Central memory CD4-positive, alpha-beta T cell (primary cell): ENCODE measurements around the gene DCTN3.
"Not testable (repeated sequence)": the region's sequence is repeated elsewhere in the genome, so short reads cannot be mapped to it uniquely, and the experiment has no call there.

Experiments used
- DNase-seq: peaks from one replicate; pipeline ENCODE4 v3.0.0; 2022

Gene DCTN3

DNA sequence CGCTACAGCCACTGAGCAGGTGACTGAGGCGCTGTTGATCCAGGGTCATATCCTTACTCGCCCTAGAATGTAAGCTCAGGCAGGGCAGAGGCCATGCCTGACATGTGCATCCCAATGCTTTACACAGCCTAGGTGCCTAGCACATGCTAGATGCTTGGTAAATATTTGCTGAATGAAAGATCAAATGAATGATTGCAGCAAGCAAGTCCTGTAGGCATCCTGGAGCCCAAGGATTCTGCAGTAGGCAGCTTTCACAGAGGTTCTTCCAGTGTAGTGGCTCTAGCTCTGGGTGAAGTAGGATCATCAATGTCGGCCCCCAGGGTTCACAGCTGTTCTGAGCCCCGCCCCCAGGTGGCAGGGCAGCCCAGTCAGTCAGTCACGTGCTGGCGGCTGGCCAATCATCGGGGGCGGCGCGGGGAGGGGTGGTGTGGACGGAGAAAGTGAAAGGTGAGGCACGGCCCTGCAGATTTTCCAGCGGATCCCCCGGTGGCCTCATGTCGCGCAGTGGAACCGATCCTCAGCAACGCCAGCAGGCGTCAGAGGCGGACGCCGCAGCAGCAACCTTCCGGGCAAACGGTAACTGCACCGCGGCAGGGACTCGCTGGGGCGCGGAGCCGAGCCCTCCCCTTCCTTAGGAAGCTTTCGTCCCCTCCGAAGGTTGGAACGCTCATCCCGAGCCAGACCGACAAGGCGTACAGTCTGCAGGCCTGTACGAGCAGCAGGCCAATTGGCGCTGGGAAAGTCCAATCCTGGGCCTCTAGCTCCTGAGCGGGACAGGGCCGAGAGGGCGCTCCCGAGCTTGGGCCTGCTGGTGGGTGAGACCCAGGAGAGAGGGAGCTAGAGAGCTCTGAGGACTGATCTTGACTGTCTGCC, 26.2 kb upstream of the DCTN3 start, which contains the start of gene GALT:
Gene GALT, plus strand, starts transcription at position 465 of the 873 bp plus-strand sequence. Its CDS starts 30 bp downstream, at position 495.
- DNase-seq, result peak; percentile 87

DNA sequence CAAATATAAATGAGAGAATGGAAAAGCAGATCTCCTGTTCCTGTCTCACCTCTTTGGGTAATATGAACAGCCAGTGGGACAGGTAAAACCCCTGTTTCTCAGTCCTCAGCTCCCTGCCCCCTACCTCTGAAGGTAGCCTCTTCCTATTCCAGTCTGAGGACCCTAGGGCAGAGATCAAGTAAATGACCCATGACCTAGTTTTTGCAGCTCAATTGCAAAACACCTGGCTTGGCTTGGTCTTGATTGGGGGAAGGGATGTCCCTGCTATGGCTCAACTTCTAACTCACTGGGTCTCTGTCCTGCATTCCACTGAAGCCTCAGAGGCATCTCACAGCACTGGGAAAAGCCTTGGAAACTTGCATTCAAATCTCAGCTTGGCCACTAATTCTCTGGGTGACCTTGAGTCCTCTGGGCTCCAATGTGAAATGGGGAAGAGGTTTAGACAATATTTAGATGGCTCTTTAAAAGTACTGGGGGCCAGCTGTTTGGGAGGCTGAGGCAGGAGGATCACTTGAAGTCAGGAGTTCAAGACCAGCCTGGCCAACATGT, 24.5 kb upstream of the DCTN3 start:
- DNase-seq, result no peak

DNA sequence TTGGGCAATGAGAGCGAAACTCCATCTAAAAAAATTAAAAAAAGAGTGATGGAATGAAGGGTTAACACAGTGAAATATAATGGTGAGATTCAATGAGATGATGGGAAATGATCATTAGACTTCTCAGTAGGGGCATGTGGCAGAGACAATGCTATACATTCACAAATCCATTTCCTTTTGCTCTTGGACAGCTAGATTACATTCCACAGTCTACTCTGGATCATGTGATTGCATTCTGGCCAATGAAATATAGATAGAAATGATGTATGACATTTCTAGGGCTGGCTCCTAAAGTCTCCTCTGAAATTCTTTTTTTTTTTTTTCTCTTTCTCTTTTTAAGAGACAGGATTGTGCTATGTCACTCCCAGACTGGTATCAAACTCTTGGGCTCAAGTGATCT, 22.4 kb upstream of the DCTN3 start:
- no peak for DNase-seq

GRCh38 chr9:34639322-34639721, 19.0 kb upstream of the DCTN3 start:
- not testable (repeated sequence) for DNase-seq

DNA sequence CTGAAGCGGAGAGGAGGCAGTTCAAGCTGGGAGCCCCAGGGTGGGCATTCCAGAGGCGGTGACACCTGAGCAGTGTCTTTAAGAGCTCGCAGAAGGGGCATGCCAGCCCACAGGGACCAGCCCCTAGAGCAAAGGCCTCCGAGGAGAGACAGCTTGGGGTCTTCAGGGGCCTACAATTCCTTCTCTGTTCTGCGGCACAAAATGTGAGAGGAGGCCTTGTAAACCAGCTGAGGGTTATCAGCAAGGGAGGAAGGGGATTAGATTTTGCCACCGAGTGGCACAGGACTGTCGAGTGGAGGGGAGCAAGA, 17.8 kb upstream of the DCTN3 start:
- no peak for DNase-seq

DNA sequence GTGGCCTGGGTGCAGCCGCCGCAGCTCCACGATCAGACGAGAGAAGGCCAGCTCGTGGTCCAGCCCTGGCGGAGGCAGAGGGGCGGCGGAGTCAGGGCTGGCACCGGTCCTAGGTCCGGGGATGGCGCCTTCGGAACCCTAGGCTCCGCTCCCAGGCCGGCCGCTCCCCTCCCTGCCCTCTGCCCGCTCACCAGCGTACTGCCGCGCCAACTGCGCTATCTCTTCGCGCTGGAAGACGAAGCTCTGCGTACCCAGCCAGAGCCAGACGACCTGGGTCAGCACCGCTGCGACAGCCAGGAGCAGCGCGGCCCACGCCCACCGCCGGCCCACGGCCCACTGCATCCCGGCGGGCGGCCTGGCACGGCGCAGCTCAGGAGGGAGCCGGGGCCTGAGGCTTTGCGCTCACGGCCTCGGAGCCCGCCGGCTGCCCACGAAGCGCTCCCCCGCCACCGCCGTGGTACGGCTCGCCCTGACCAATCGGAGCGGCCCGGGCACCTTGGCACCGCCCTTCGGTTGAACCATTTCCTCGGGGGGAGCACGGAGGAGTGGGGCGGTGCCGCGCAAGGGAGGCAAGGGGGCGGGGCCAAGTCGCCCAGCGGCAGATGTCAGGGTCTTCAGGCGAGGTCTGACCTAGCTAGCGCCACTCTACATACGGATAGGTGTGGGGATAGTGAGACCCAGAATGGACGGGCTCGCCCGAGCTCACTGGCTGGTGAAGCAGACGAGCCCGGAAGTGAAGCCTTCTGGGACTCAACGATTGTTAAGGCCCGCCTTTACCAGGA, 17.3 kb upstream of the DCTN3 start, which contains the start of gene SIGMAR1:
Gene SIGMAR1, minus strand, starts transcription at position 432 of the 782 bp plus-strand sequence. Its CDS starts 90 bp downstream, at position 342.
- peak; percentile 91 for DNase-seq

DNA sequence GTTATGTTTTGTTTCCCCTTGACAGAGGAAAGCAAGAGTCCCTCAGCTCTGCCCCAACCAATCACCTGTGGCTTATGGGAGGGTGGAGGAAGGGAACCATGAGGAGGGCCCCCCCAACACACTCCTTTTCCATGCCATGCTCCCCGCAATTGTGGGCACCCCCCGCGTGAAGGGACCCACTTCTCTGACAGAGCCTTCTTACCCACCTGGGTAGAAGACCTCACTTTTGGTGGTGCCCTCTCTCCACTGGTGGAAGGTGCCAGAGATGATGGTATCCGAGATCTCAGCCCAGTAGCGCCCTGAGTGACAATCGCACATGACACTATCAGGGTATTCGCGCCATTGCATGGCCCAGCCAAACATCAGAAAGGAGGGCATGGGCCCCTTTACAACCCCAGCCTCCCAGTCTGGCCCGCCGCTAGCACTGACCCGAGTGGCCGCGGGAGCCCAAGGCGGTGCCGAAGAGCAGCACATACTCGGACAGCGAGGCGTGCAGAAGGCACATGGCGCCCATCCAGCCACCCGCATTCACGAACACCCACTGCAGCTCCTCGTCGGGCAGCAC, 16.6 kb upstream of the DCTN3 start:
- no peak for DNase-seq

DNA sequence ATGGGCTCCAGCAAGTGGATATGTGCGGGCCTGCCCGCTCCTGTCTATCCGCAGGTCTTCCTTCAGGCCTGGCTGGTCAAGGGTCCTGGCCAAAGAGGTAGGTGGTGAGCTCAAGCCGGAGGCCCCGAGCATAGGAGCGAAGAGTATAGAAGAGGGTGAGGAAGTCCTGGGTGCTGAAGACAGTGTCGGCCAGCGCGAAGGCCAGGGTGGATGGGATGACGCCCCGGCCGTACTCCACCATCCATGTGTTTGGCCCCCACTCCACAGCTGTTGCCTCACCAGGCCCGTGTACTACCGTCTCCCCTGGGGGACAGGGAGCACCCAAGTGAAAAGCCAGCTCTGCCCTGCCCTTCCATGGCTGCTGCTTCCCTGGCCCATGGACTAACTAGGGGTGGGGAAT, 15.3 kb upstream of the DCTN3 start:
- DNase-seq, result no peak

DNA sequence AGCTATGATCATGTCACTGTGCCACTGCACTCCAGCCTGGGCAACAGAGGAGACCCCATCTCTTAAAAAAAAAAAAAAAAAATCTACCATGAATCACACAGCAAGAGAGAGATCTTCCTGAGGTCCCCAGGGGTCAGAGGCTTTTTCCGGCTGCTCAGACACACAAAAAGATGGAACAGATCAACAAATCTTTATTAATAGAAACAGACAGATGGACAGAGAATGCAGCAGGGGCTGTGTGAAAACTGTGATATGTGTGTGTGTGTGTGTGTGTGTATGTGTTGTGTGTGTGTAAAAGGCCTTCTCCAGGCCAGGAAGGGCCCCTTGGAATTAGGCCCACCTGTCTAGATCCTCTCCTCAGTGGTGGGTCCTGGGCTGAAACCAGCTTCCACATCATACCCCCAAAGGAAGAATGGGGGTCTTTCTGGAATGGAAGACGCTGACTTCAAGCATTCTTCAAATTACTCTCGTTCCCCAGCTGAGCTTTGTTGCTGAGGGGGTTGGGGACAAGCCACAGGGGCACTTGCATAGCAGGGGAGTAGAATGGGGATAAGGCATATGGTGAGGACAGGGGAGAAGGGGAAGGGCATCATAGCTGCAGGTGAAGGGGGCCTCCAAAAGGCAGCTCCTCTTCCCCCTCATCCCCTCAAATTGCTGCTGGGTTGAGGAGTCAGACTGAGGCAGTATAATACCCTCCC, 14.4 kb upstream of the DCTN3 start:
- no peak for DNase-seq

GRCh38 chr9:34633851-34634550, 13.7 kb upstream of the DCTN3 start:
- peak; percentile 70 for DNase-seq

GRCh38 chr9:34633166-34633565, 12.9 kb upstream of the DCTN3 start:
- DNase-seq, result no peak

- no peak for DNase-seq
Observed at GRCh38 chr9:34630402-34631154, 10.3 kb upstream of the DCTN3 start.

GRCh38 chr9:34629491-34629808, 9.2 kb upstream of the DCTN3 start:
- no peak for DNase-seq

DNA sequence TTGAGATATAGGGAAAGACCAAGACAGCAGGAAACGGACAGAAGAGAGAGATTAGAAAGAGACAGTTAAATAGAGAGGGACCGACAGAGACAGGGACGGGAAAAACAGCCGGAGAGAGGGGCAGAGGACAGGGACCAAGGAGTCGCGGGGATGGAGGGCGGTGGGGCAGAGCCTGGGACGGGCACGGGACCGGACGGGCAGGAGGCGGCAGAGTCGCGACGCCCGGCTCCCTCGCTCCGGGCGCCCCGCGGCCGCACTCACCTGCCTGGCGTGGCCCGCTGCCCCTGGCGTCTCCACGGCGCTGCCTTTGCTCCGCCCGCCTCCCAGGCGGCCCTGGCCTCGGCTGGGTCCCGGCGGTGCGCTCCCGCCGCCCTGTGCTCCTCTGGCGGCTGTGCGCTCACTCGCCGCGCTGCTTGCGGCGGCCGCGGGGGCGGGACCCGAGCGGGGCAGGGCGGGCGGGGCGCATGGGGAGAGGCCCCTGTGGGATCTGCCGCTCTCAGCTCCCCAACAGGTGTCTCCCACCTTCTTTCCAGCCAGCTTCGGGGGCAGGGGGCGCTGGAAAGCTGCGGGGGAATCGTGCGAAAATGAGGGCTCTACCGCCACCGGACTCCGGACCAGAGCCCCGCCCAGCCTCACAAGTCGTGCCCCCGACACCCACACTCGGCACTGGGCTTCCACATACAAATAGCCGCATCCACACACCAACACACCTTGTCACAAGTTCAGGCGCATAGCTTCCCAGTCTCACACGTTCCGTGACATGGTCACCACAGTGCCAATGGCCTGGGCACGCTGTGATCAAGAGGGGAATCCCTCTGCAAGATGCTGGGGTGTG, 8.6 kb upstream of the DCTN3 start, which contains the start of gene ARID3C:
Gene ARID3C, minus strand, starts transcription at position 411 of the 835 bp plus-strand sequence. CDS start 1,052 bp downstream, outside the sequence.
- peak; percentile 28 for DNase-seq

- no peak for DNase-seq
Observed at GRCh38 chr9:34627716-34628655, 7.7 kb upstream of the DCTN3 start.

DNA sequence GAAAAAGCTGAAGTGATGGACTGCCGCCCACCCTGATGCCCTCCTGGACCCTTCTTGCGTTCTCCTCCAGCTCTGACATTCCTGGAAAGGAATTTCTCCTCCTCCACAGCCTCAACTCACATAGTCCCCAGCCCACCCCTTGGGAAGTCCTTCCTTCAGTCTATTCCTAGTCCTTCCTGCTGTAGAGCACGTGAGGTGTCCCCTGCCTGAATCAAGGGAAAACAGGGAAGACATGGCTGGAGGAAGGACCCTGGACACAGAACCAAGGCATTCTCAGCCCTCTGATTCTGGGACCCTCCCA, 4.8 kb upstream of the DCTN3 start:
- no peak for DNase-seq

DNA sequence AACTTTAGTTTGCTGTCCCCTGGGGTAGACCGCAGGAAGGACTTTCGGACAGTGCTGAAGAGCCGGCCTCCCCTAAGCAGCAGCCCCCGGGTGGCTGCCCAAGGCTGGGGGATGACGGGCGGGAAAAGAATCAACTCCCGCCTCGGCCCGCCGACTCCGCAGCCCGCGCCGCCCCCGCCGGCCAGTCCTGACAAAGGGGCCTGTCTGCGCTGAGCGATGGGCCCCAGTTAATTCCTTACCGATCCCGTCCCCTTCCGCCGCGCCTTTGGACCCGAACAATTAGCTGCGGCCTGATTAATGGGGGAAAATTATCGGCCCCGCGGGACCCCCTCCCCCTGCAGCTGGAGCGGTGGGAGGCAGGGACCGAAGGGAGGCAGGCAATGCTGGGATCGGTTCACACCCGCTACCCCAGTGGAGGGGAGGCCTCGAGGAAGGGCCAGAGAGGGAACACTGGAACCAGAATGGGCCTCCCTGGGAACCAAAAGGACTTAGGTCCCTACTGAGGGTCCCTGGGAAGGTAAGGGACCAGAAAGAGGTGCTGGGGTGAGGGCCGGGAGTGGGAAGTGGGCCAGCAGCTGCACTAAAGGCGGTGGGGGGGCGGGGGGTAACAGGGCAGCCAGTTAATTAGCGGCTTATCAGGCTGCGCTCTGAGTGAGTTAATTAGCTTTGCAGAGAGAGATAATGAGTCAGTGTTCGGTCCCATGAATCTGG, 4.3 kb upstream of the DCTN3 start:
- DNase-seq, result no peak

GRCh38 chr9:34623374-34624235, 3.3 kb upstream of the DCTN3 start:
- DNase-seq, result no peak
